PC-3 (cell line): Measurements from ENCODE around the gene YPEL1. TPM values are rescaled to one million over a fixed set of nuclear protein-coding genes. Genes with fewer than 3 reads are reported as not detected.

Experiments
- ATAC-seq: fragments of 200-7000 bp; cut with Tn5 transposase; 2 replicates; pipeline ENCODE4 v1.9.1; 2020; ENCODE audit warnings: mild to moderate bottlenecking, moderate library complexity
- BruUV-seq: library from RNA; stranded (reverse); fragments of 400-500 nt; replicated peaks from 2 replicates; lab custom pipeline; 2021; lab: Mats Ljungman, UMichigan
- CTCF ChIA-PET: fragments of 300-600 bp; sonication (Branson Sonifier 250); formaldehyde crosslinking; loops from one replicate; lab custom pipeline; 2022; ENCODE audit warnings: antibody characterized with exemption; lab: Charles Lee
- POLR2A ChIA-PET: fragments of 300-600 bp; sonication (Branson Sonifier 250); formaldehyde crosslinking; loops from one replicate; lab custom pipeline; 2022; ENCODE audit warnings: antibody characterized with exemption; ENCODE audit not compliant: unreplicated experiment; lab: Charles Lee
- DNase-seq: peaks from one replicate; pipeline ENCODE4 v3.0.0-alpha.2; 2015
- H2AFZ ChIP-seq: fragments of 300-600 bp; sonication (generic); 2 replicates; pipeline ENCODE4 v1.6.0; 2016; ENCODE audit warnings: antibody characterized with exemption, low read length
- H3F3A ChIP-seq: fragments of 300-600 bp; sonication (generic); one replicate; pipeline ENCODE4 v1.6.0; 2017; ENCODE audit warnings: antibody characterized with exemption, low read length, control low read depth, mild to moderate bottlenecking; ENCODE audit not compliant: unreplicated experiment
- H3K27ac ChIP-seq: fragments of 300-600 bp; sonication (generic); 2 replicates; pipeline ENCODE4 v1.5.1; 2016; ENCODE audit warnings: mild to moderate bottlenecking, low read length
- H3K27me3 ChIP-seq: fragments of 300-600 bp; sonication (generic); 2 replicates; pipeline ENCODE4 v1.6.1; 2016; ENCODE audit warnings: low read length, mixed read lengths
- H3K36me3 ChIP-seq: fragments of 300-600 bp; sonication (generic); 2 replicates; pipeline ENCODE4 v1.6.1; 2016; ENCODE audit warnings: low read depth, mixed run types, low read length, mixed read lengths
- H3K4me1 ChIP-seq: fragments of 300-600 bp; sonication (generic); 2 replicates; pipeline ENCODE4 v1.5.1; 2016; ENCODE audit warnings: low read length; ENCODE audit not compliant: insufficient read depth
- H3K4me2 ChIP-seq: fragments of 300-600 bp; sonication (generic); 2 replicates; pipeline ENCODE4 v1.6.0; 2016; ENCODE audit warnings: low read length
- H3K4me3 ChIP-seq: fragments of 300-600 bp; sonication (generic); 2 replicates; pipeline ENCODE4 v1.5.1; 2016; ENCODE audit warnings: mild to moderate bottlenecking, low read length, mixed read lengths
- H3K79me2 ChIP-seq: fragments of 300-600 bp; sonication (generic); 2 replicates; pipeline ENCODE4 v1.6.1; 2017; ENCODE audit warnings: low read length, mixed read lengths
- H3K9ac ChIP-seq: fragments of 300-600 bp; sonication (generic); 2 replicates; pipeline ENCODE4 v1.6.0; 2016; ENCODE audit warnings: mild to moderate bottlenecking, low read length
- H3K9me2 ChIP-seq: fragments of 300-600 bp; sonication (generic); replicated peaks from 2 replicates; pipeline ENCODE4 v1.6.1; 2016; ENCODE audit warnings: mixed run types, low read length, mixed read lengths
- H3K9me3 ChIP-seq: fragments of 300-600 bp; sonication (generic); 2 replicates; pipeline ENCODE4 v1.6.1; 2016; ENCODE audit warnings: low read length, mixed read lengths
- H4K20me1 ChIP-seq: fragments of 300-600 bp; sonication (generic); 2 replicates; pipeline ENCODE4 v1.6.1; 2016; ENCODE audit warnings: low read length, mixed read lengths
- CTCF ChIP-seq: fragments of 300-600 bp; sonication (generic); conservative IDR thresholded peaks from 2 replicates; pipeline ENCODE4 v1.5.1; 2017; ENCODE audit warnings: antibody characterized with exemption, low read depth, mild to moderate bottlenecking, low read length
- EZH2 ChIP-seq: fragments of 300-600 bp; sonication (generic); IDR thresholded peaks from one replicate; pipeline ENCODE4 v1.6.1; 2017; ENCODE audit warnings: antibody characterized with exemption, mild to moderate bottlenecking, low read length; ENCODE audit not compliant: unreplicated experiment
- EZH2phosphoT487 ChIP-seq: fragments of 300-600 bp; sonication (generic); IDR thresholded peaks from 2 replicates; pipeline ENCODE4 v1.6.1; 2018; ENCODE audit warnings: mild to moderate bottlenecking, antibody characterized with exemption, low read length, borderline replicate concordance
- intact Hi-C: fragments of 100-400 bp; cut with micrococcal nuclease; formaldehyde crosslinking; loops from 2 replicates; pipeline ENCODE4 v1.9.0; 2023
- total RNA-seq: library from RNA; depleted of rRNA; stranded (reverse); fragments of >200 nt; gene quantifications from 2 replicates; pipeline ENCODE4 v1.2.3, GENCODE V29; 2014

YPEL1 gene
- total RNA-seq, 1 experiment from 2014 or later: 3.2 TPM

- Histone ChIP-seq H3F3A (no peaks in the 10 kb centered on the region), H3K27ac (no peak overlapping the region), H3K4me2 (peak overlapping the region; percentile 81), H2AFZ (peak overlapping the region; percentile 78), H3K9me3 (no peaks in the 10 kb centered on the region), H3K27me3 (no peaks in the 10 kb centered on the region), H3K4me3 (peak overlapping the region; percentile 71), H3K79me2 (peaks cover 9% of the 10 kb centered on the region), H3K9me2 (no peaks in the 10 kb centered on the region), H3K9ac (peak overlapping the region; percentile 43; the same call in 1 of the 2 replicates), H3K4me1 (peaks cover 4% of the 10 kb centered on the region; the same call in 1 of the 2 replicates), H4K20me1 (no peaks in the 10 kb centered on the region), H3K36me3 (no peaks in the 10 kb centered on the region)
- CTCF ChIA-PET: no interaction called here
- BruUV-seq: no TSS peak
- DNase-seq (peak; percentile 71), ATAC-seq (peak; percentile 93)
- TF ChIP-seq EZH2 (no peak), CTCF (0 out of 2 replicates have a peak, but pooled peaks have one; percentile 13)
- intact Hi-C loops: no loop called here
- POLR2A ChIA-PET: interaction anchor here (0.6 kb wide), 1 partner anchor 102 kb away, joined by 3 read pairs; no protein-coding TSS in a partner anchor
Measured at GRCh38 chr22:21657360-21658032, 78.1 kb downstream of the YPEL1 start.

- intact Hi-C loops: no loop called here
- no peaks in the 10 kb centered on the region for H4K20me1 ChIP-seq
Measured at GRCh38 chr22:21657020-21657359, 78.6 kb downstream of the YPEL1 start.

More at GRCh38 chr22:21657020-21657359, 78.6 kb downstream of the YPEL1 start:
- BruUV-seq: no TSS peak
- H3K9me3 ChIP-seq: no peaks in the 10 kb centered on the region
- peak overlapping the region; percentile 81 for H3K4me2 ChIP-seq
- H3K9me2 ChIP-seq: no peaks in the 10 kb centered on the region
- ATAC-seq (peak; percentile 4; the same call in 1 of the 2 replicates), DNase-seq (no peak)
- H3K9ac ChIP-seq: no peak overlapping the region
- H3K4me1 ChIP-seq: peaks cover 4% of the 10 kb centered on the region; the same call in 1 of the 2 replicates
- TF ChIP-seq CTCF (no peak), EZH2phosphoT487 (no peak), EZH2 (no peak)
- ChIA-PET CTCF (no interaction called here), POLR2A (no interaction called here)
- H3K4me3 ChIP-seq: peak overlapping the region; percentile 71
- H3K79me2 ChIP-seq: peaks cover 13% of the 10 kb centered on the region
- no peaks in the 10 kb centered on the region for H3K27me3 ChIP-seq
- no peaks in the 10 kb centered on the region for H3F3A ChIP-seq
- no peaks in the 10 kb centered on the region for H3K36me3 ChIP-seq
- no peak overlapping the region for H3K27ac ChIP-seq
- H2AFZ ChIP-seq: peak overlapping the region; percentile 78
